Testis (tissue), 3 donors: ENCODE data around the gene MMAB. TPM values are rescaled to one million over a fixed set of nuclear protein-coding genes. Genes with fewer than 3 reads are reported as not detected.

Experiments
- DNase-seq: peaks from one replicate; pipeline ENCODE4 v3.0.0-alpha.2; 2019
- H3K27ac ChIP-seq, 2 donors: fragments of 200-600 bp; sonication (generic); one replicate each; pipeline ENCODE4 v1.5.1; 2019
- H3K27me3 ChIP-seq: fragments of 200-600 bp; sonication (generic); one replicate; pipeline ENCODE4 v1.5.1; 2019
- H3K36me3 ChIP-seq: fragments of 200-600 bp; sonication (generic); one replicate; pipeline ENCODE4 v1.5.1; 2017; ENCODE audit warnings: low read depth; ENCODE audit errors: missing control alignments
- H3K4me1 ChIP-seq: fragments of 200-600 bp; sonication (generic); one replicate; pipeline ENCODE4 v1.5.1; 2019
- H3K4me3 ChIP-seq, 2 donors: fragments of 200-600 bp; sonication (generic); one replicate each; pipeline ENCODE4 v1.5.1; 2017 to 2019
- H3K9me3 ChIP-seq: fragments of 200-600 bp; sonication (generic); one replicate; pipeline ENCODE4 v1.5.1; 2017
- CTCF ChIP-seq, 3 experiments: fragments of 450-650 bp in 2 of 3; fragments of 200-600 bp in 1 of 3; sonication (generic) in 1 of 3; IDR thresholded peaks; one replicate each; pipeline ENCODE4 v1.5.1; 2016 to 2019; ENCODE audit warnings: antibody characterized with exemption in 3 of 3, mild to moderate bottlenecking in 2 of 3, moderate library complexity in 1 of 3
- POLR2A ChIP-seq: fragments of 450-650 bp; IDR thresholded peaks from one replicate; pipeline ENCODE4 v1.6.1; 2017; ENCODE audit warnings: antibody characterized with exemption, mild to moderate bottlenecking, moderate library complexity
- WGBS, 2 donors: methylation state at CpG; one replicate each; pipeline ENCODE4 v1.1.5; 2018; 5-methylcytosine and 5-hydroxymethylcytosine counted together
- intact Hi-C: fragments of 100-400 bp; cut with DNase I; formaldehyde crosslinking; loops from one replicate; pipeline ENCODE4 v1.15.1; 2023; ENCODE audit warnings: low total_unique reads
- polyA plus RNA-seq: library from polyadenylated mRNA; stranded (reverse); fragments of 350-450 nt; fragmentation: Illumina TruSeq; extraction: RNeasy Lipid Tissue Mini Kit (QIAGEN cat#74804); gene quantifications from one replicate; pipeline ENCODE4 v1.2.3, GENCODE V29; 2014; ENCODE audit warnings: low read depth, low replicate concordance; ENCODE audit not compliant: insufficient read depth
- total RNA-seq, 2 donors: library from RNA; depleted of rRNA; stranded (reverse); fragments of >200 nt; gene quantifications; one replicate each; pipeline ENCODE4 v1.2.3, GENCODE V29; 2016

The MMAB gene
- total and polyA plus RNA-seq, 3 donors from 2014 or later = 23.6 to 45.2 (median 26.4) TPM

GRCh38 chr12:109608793-109609192, 35.5 kb upstream of the MMAB start:
- TF ChIP-seq POLR2A = no peak
- TF ChIP-seq CTCF (IDR thresholded peaks at IDR 0.05) = no peak
- Histone ChIP-seq H3K4me1 (no peaks in the 10 kb centered on the region), H3K36me3 (no peaks in the 10 kb centered on the region), H3K27ac (no peak overlapping the region), H3K4me3 (no peak overlapping the region), H3K27me3 (no peaks in the 10 kb centered on the region), H3K9me3 (no peaks in the 10 kb centered on the region)
- intact Hi-C loops = no loop called here
- WGBS, 2 donors = 91 to 95% methylated on average over 3 of the region's 3 CpGs
- DNase-seq = no peak

- DNase-seq = no peak
- no peak overlapping the region for H3K27ac ChIP-seq
- 79 to 100% methylated on average over 2 to 4 of the region's 4 CpGs for WGBS, 2 donors
- TF ChIP-seq CTCF (IDR thresholded peaks at IDR 0.05) (no peak), POLR2A (no peak)
- H3K4me3 ChIP-seq = no peak overlapping the region
- no peaks in the 10 kb centered on the region for H3K4me1 ChIP-seq
- H3K36me3 ChIP-seq = no peaks in the 10 kb centered on the region
- H3K27me3 ChIP-seq = no peaks in the 10 kb centered on the region
- H3K9me3 ChIP-seq = no peaks in the 10 kb centered on the region
- intact Hi-C loops = no loop called here
Measured at GRCh38 chr12:109608270-109608669, 35.0 kb upstream of the MMAB start.

GRCh38 chr12:109607618-109608017, 34.3 kb upstream of the MMAB start:
- no peaks in the 10 kb centered on the region for H3K27me3 ChIP-seq
- no peak for TF ChIP-seq CTCF (IDR thresholded peaks at IDR 0.05)
- no peak for TF ChIP-seq POLR2A
- no peaks in the 10 kb centered on the region for H3K36me3 ChIP-seq
- H3K9me3 ChIP-seq = no peaks in the 10 kb centered on the region
- WGBS, 2 donors = 93 to 96% methylated on average over 4 of the region's 4 CpGs
- H3K27ac ChIP-seq = no peak overlapping the region
- no peak for DNase-seq
- no peak overlapping the region for H3K4me3 ChIP-seq
- H3K4me1 ChIP-seq = no peaks in the 10 kb centered on the region
- intact Hi-C loops = no loop called here

GRCh38 chr12:109606320-109607028, 33.2 kb upstream of the MMAB start:
- H3K4me3 ChIP-seq = no peak overlapping the region
- H3K27me3 ChIP-seq = no peaks in the 10 kb centered on the region
- H3K4me1 ChIP-seq = no peaks in the 10 kb centered on the region
- intact Hi-C loops = no loop called here
- no peaks in the 10 kb centered on the region for H3K36me3 ChIP-seq
- WGBS, 2 donors = 56 to 74% methylated on average over 25 to 30 of the region's 30 CpGs
- TF ChIP-seq CTCF (IDR thresholded peaks at IDR 0.05) = no peak
- TF ChIP-seq POLR2A = no peak
- H3K9me3 ChIP-seq = no peaks in the 10 kb centered on the region
- H3K27ac ChIP-seq = no peak overlapping the region
- no peak for DNase-seq

GRCh38 chr12:109605599-109606228, 32.4 kb upstream of the MMAB start:
- TF ChIP-seq CTCF (IDR thresholded peaks at IDR 0.05) (no peak), POLR2A (no peak)
- WGBS, 2 donors = 83 to 88% methylated on average over 10 to 13 of the region's 13 CpGs

More at GRCh38 chr12:109605599-109606228, 32.4 kb upstream of the MMAB start:
- H3K4me3 ChIP-seq = no peak overlapping the region
- H3K36me3 ChIP-seq = no peaks in the 10 kb centered on the region
- no peaks in the 10 kb centered on the region for H3K4me1 ChIP-seq
- no peaks in the 10 kb centered on the region for H3K9me3 ChIP-seq
- no peak for DNase-seq
- intact Hi-C loops = no loop called here
- H3K27me3 ChIP-seq = no peaks in the 10 kb centered on the region
- H3K27ac ChIP-seq = no peak overlapping the region
